ENCODE results near the gene RPTOR.

GRCh38 chr17:80531400-80531799 lies 13.2 kb upstream of the RPTOR start:
- TF ChIP-seq CTCF (IDR thresholded peaks at IDR 0.05; ENCODE audit: low read length) = no peak
- no peak for TF ChIP-seq EZH2 (IDR thresholded peaks at IDR 0.05; ENCODE audit: borderline replicate concordance, low read length)

Measured in OCI-LY1 (cell line).